SK-N-SH (cell line): Measurements from ENCODE around the gene TTC16. TPM values are rescaled to one million over a fixed set of nuclear protein-coding genes. Genes with fewer than 3 reads are reported as not detected.

ENCODE experiments used
- CTCF ChIA-PET: fragments of 300-600, 350-600 bp; formaldehyde crosslinking; extraction: SDS; loops from one replicate; lab custom pipeline; 2021; lab: Yijun Ruan, JAX
- POLR2A ChIA-PET: fragments of 350-600 bp; sonication (Branson Sonifier 250); formaldehyde crosslinking; extraction: SDS; loops from one replicate; lab custom pipeline; 2020; ENCODE audit warnings: antibody characterized with exemption, inconsistent platforms; lab: Yijun Ruan, JAX
- DNase-seq: peaks from one replicate; pipeline ENCODE4 v3.0.0; 2012
- H2AFZ ChIP-seq: fragments of 200-600 bp; sonication (generic); 2 replicates; pipeline ENCODE4 v1.8.1; 2016; ENCODE audit warnings: antibody characterized with exemption, mild to moderate bottlenecking, low read depth
- H3F3A ChIP-seq: fragments of 200-600 bp; sonication (generic); replicated peaks from 2 replicates; pipeline ENCODE3; 2016; ENCODE audit warnings: antibody characterized with exemption, mild to moderate bottlenecking; ENCODE audit not compliant: insufficient read depth
- H3K27ac ChIP-seq, 2 experiments: fragments of 200-500 bp in 1 of 2; fragments of 200-600 bp in 1 of 2; sonication (Bioruptor generic) in 1 of 2; sonication (generic), shearing (Covaris generic) in 1 of 2; 2 replicates each; pipeline versions ENCODE4 v1.5.1 to v1.6.1; 2014 to 2016; ENCODE audit warnings: low read depth in 2 of 2, inconsistent platforms in 1 of 2, low read length in 1 of 2, mild to moderate bottlenecking in 1 of 2, mixed read lengths in 1 of 2
- H3K27me3 ChIP-seq: fragments of 200-600 bp; sonication (generic), shearing (Covaris generic); 2 replicates; pipeline ENCODE4 v1.6.1; 2016; ENCODE audit warnings: mixed run types; ENCODE audit not compliant: insufficient read depth
- H3K36me3 ChIP-seq, 2 experiments: fragments of 200-500 bp in 1 of 2; fragments of 200-600 bp in 1 of 2; sonication (Bioruptor generic) in 1 of 2; sonication (generic) in 1 of 2; replicated peaks in 1 of 2; 2 replicates each; pipeline versions ENCODE3 to v1.5.1; 2014 to 2016; ENCODE audit warnings: low read length in 1 of 2, mild to moderate bottlenecking in 1 of 2; ENCODE audit not compliant: insufficient read depth in 2 of 2, control insufficient read depth in 1 of 2
- H3K4me1 ChIP-seq, 2 experiments: fragments of 200-500 bp in 1 of 2; fragments of 200-600 bp in 1 of 2; sonication (Bioruptor generic) in 1 of 2; sonication (generic), shearing (Covaris generic) in 1 of 2; 2 replicates each; pipeline versions ENCODE4 v1.5.1 to v1.6.1; 2014 to 2016; ENCODE audit warnings: low read depth in 1 of 2, low read length in 1 of 2, mixed run types in 1 of 2; ENCODE audit not compliant: insufficient read depth in 2 of 2, control insufficient read depth in 1 of 2
- H3K4me2 ChIP-seq: fragments of 200-600 bp; sonication (generic), shearing (Covaris generic); 2 replicates; pipeline ENCODE4 v1.6.1; 2017; ENCODE audit warnings: mixed run types
- H3K4me3 ChIP-seq, 2 experiments: fragments of 200-500 bp in 1 of 2; fragments of 200-600 bp in 1 of 2; sonication (Bioruptor generic) in 1 of 2; sonication (generic), shearing (Covaris generic) in 1 of 2; 2 replicates each; pipeline versions ENCODE4 v1.5.1 to v1.8.1; 2014 to 2016; ENCODE audit warnings: low read depth in 2 of 2, inconsistent platforms in 1 of 2, low read length in 1 of 2, mild to moderate bottlenecking in 1 of 2, mixed read lengths in 1 of 2, moderate library complexity in 1 of 2
- H3K79me2 ChIP-seq: fragments of 200-600 bp; sonication (generic); 2 replicates; pipeline ENCODE4 v1.8.1; 2017; ENCODE audit warnings: mild to moderate bottlenecking; ENCODE audit not compliant: insufficient read depth
- H3K9ac ChIP-seq: fragments of 200-600 bp; sonication (generic); 2 replicates; pipeline ENCODE4 v1.6.1; 2017; ENCODE audit warnings: mixed run types
- H3K9me2 ChIP-seq: fragments of 200-600 bp; sonication (generic); 2 replicates; pipeline ENCODE4 v1.6.1; 2017; ENCODE audit warnings: mixed run types
- H3K9me3 ChIP-seq: fragments of 200-600 bp; sonication (generic); 2 replicates; pipeline ENCODE4 v1.6.1; 2017; ENCODE audit warnings: mixed run types, mild to moderate bottlenecking, moderate library complexity
- H4K20me1 ChIP-seq: fragments of 200-600 bp; sonication (generic); 2 replicates; pipeline ENCODE4 v1.6.1; 2017; ENCODE audit warnings: mild to moderate bottlenecking, mixed run types; ENCODE audit not compliant: insufficient read depth
- CHD2 ChIP-seq: fragments of 150-350 bp; IDR thresholded peaks from 2 replicates; pipeline ENCODE4 v1.6.1; 2018; ENCODE audit warnings: low read length; ENCODE audit not compliant: partially characterized antibody
- FOSL2 ChIP-seq: IDR thresholded peaks from 2 replicates; pipeline ENCODE4 v1.4.0; 2012; ENCODE audit warnings: low read depth, mild to moderate bottlenecking, moderate library complexity, borderline replicate concordance
- FOXJ3 ChIP-seq: sonication (generic); formaldehyde crosslinking; IDR thresholded peaks from 2 replicates; pipeline ENCODE4 v1.5.1; 2020; ENCODE audit warnings: mild to moderate bottlenecking, missing genetic modification reagents
- GATA2 ChIP-seq: sonication (generic); formaldehyde crosslinking; IDR thresholded peaks from 2 replicates; pipeline ENCODE4 v1.5.0; 2020; ENCODE audit warnings: mild to moderate bottlenecking, missing genetic modification reagents
- MEF2A ChIP-seq: IDR thresholded peaks from 2 replicates; pipeline ENCODE4 v1.4.0; 2012; ENCODE audit warnings: low read depth, borderline replicate concordance
- MXI1 ChIP-seq: IDR thresholded peaks from 2 replicates; pipeline ENCODE4 v1.6.1; 2012; ENCODE audit warnings: mild to moderate bottlenecking, low read depth, low read length, improper control_type of control experiment
- RFX5 ChIP-seq: IDR thresholded peaks from 2 replicates; pipeline ENCODE4 v1.6.1; 2012; ENCODE audit warnings: mild to moderate bottlenecking, improper control_type of control experiment, low read length
- RXRA ChIP-seq: IDR thresholded peaks from 2 replicates; pipeline ENCODE4 v1.4.0; 2012; ENCODE audit warnings: low read depth, mild to moderate bottlenecking, borderline replicate concordance
- TAF1 ChIP-seq: IDR thresholded peaks from 2 replicates; pipeline ENCODE4 v1.6.1; 2012; ENCODE audit warnings: low read depth, mild to moderate bottlenecking, low read length, moderate library complexity, borderline replicate concordance
- TCF12 ChIP-seq: IDR thresholded peaks from 2 replicates; pipeline ENCODE4 v1.4.0; 2012
- TEAD4 ChIP-seq: IDR thresholded peaks from 2 replicates; pipeline ENCODE4 v1.4.0; 2012; ENCODE audit warnings: mild to moderate bottlenecking, borderline replicate concordance; ENCODE audit not compliant: insufficient read depth
- YY1 ChIP-seq: IDR thresholded peaks from 2 replicates; pipeline ENCODE4 v1.4.0; 2012; ENCODE audit warnings: low read depth, mild to moderate bottlenecking
- WGBS: methylation state at CpG from one replicate; pipeline ENCODE4 v1.1.6; 2017; ENCODE audit warnings: low lambda C conversion rate; 5-methylcytosine and 5-hydroxymethylcytosine counted together
- polyA plus RNA-seq, 3 experiments: library from polyadenylated mRNA; depleted of rRNA; stranded (reverse); fragments of >200 nt; gene quantifications; 2 replicates each; pipeline ENCODE4 v1.2.3, GENCODE V29; 2012
- TF ChIP-seq, protein P1 (sequence below): fragments of 150-350 bp; IDR thresholded peaks from 2 replicates; pipeline ENCODE4 v1.6.1; 2016; ENCODE audit warnings: mild to moderate bottlenecking, low read depth, low read length
- TF ChIP-seq, protein P2 (sequence below): IDR thresholded peaks from 2 replicates; pipeline ENCODE4; 2012
- TF ChIP-seq, protein P3 (sequence below): IDR thresholded peaks from 2 replicates; pipeline ENCODE4 v1.6.1; 2012; ENCODE audit warnings: mild to moderate bottlenecking, low read depth, low read length, moderate library complexity
- TF ChIP-seq, protein P4 (sequence below): fragments of 200-600 bp; sonication (generic); IDR thresholded peaks from 2 replicates; pipeline ENCODE4 v1.6.1; 2017; ENCODE audit warnings: antibody characterized with exemption, mild to moderate bottlenecking, moderate library complexity
- TF ChIP-seq, protein P5 (sequence below): IDR thresholded peaks from 2 replicates; pipeline ENCODE4 v1.4.0; 2012; ENCODE audit warnings: low read depth, borderline replicate concordance
- TF ChIP-seq, protein P6 (sequence below): IDR thresholded peaks from 2 replicates; pipeline ENCODE4 v1.4.0; 2012; ENCODE audit warnings: low read depth

Gene TTC16
- polyA plus RNA-seq, 1 of the 3 experiments (the other 2 are of a cell fraction): 0.05 TPM

DNA sequence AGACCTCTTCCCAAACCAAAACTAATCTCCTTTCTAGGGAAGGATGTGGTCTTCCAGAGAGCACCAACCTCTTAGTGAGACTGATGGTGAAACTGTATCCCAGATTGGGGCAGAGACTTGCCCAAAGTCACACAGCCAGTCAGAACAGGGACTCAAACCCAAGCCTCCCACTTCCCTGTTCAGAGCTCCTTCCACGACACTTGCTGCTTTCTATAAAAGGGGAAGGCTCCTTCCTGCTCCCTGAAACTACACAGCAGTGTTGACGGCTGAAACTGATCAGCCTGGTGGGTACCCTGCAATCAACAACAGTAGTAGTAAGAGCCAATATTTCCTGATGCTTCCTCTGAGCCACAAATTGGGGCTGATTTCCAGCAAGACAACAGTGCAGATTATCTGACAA lies 17.7 kb downstream of the TTC16 start:
- Histone ChIP-seq H3K9ac (no peak overlapping the region), H3F3A (peaks cover 2% of the 10 kb centered on the region), H4K20me1 (no peaks in the 10 kb centered on the region), H2AFZ (no peak overlapping the region), H3K4me3 (no peak overlapping the region), H3K27me3 (no peaks in the 10 kb centered on the region), H3K4me1 (peaks cover 5 to 11% of the 10 kb centered on the region in 2 experiments; a peak in 1 of 4 replicates), H3K36me3 (peaks cover 0 to 3% of the 10 kb centered on the region in 2 experiments)
- 96% methylated on average over 2 of the region's 2 CpGs for WGBS
- ChIA-PET POLR2A (interaction anchor here (1.3 kb wide), 1 partner anchor 69 kb away, joined by 6 read pairs; no protein-coding TSS in a partner anchor), CTCF (interaction anchor here (0.7 to 10.7 kb wide), 24 partner anchors 7 to 244 kb away, joined by 3 to 226 read pairs (median 12); partner anchors contain the start of genes CDK9, ST6GALNAC4 and STXBP1)
- no peak for TF ChIP-seq FOXJ3 (CRISPR knock-in tag)
- TF ChIP-seq MXI1: no peak
- no peak for TF ChIP-seq CHD2
- TF ChIP-seq, protein P1, sequence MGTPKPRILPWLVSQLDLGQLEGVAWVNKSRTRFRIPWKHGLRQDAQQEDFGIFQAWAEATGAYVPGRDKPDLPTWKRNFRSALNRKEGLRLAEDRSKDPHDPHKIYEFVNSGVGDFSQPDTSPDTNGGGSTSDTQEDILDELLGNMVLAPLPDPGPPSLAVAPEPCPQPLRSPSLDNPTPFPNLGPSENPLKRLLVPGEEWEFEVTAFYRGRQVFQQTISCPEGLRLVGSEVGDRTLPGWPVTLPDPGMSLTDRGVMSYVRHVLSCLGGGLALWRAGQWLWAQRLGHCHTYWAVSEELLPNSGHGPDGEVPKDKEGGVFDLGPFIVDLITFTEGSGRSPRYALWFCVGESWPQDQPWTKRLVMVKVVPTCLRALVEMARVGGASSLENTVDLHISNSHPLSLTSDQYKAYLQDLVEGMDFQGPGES: no peak
- no peak for TF ChIP-seq MEF2A
- TF ChIP-seq TCF12: no peak
- TF ChIP-seq, protein P2, sequence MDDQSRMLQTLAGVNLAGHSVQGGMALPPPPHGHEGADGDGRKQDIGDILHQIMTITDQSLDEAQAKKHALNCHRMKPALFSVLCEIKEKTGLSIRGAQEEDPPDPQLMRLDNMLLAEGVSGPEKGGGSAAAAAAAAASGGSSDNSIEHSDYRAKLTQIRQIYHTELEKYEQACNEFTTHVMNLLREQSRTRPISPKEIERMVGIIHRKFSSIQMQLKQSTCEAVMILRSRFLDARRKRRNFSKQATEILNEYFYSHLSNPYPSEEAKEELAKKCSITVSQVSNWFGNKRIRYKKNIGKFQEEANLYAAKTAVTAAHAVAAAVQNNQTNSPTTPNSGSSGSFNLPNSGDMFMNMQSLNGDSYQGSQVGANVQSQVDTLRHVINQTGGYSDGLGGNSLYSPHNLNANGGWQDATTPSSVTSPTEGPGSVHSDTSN: no peak
- TF ChIP-seq, protein P3, sequence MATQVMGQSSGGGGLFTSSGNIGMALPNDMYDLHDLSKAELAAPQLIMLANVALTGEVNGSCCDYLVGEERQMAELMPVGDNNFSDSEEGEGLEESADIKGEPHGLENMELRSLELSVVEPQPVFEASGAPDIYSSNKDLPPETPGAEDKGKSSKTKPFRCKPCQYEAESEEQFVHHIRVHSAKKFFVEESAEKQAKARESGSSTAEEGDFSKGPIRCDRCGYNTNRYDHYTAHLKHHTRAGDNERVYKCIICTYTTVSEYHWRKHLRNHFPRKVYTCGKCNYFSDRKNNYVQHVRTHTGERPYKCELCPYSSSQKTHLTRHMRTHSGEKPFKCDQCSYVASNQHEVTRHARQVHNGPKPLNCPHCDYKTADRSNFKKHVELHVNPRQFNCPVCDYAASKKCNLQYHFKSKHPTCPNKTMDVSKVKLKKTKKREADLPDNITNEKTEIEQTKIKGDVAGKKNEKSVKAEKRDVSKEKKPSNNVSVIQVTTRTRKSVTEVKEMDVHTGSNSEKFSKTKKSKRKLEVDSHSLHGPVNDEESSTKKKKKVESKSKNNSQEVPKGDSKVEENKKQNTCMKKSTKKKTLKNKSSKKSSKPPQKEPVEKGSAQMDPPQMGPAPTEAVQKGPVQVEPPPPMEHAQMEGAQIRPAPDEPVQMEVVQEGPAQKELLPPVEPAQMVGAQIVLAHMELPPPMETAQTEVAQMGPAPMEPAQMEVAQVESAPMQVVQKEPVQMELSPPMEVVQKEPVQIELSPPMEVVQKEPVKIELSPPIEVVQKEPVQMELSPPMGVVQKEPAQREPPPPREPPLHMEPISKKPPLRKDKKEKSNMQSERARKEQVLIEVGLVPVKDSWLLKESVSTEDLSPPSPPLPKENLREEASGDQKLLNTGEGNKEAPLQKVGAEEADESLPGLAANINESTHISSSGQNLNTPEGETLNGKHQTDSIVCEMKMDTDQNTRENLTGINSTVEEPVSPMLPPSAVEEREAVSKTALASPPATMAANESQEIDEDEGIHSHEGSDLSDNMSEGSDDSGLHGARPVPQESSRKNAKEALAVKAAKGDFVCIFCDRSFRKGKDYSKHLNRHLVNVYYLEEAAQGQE: no peak
- TF ChIP-seq, protein P4, sequence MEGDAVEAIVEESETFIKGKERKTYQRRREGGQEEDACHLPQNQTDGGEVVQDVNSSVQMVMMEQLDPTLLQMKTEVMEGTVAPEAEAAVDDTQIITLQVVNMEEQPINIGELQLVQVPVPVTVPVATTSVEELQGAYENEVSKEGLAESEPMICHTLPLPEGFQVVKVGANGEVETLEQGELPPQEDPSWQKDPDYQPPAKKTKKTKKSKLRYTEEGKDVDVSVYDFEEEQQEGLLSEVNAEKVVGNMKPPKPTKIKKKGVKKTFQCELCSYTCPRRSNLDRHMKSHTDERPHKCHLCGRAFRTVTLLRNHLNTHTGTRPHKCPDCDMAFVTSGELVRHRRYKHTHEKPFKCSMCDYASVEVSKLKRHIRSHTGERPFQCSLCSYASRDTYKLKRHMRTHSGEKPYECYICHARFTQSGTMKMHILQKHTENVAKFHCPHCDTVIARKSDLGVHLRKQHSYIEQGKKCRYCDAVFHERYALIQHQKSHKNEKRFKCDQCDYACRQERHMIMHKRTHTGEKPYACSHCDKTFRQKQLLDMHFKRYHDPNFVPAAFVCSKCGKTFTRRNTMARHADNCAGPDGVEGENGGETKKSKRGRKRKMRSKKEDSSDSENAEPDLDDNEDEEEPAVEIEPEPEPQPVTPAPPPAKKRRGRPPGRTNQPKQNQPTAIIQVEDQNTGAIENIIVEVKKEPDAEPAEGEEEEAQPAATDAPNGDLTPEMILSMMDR: no peak
- TF ChIP-seq TAF1: no peak
- TF ChIP-seq FOSL2: no peak
- TF ChIP-seq YY1: no peak
- TF ChIP-seq, protein P5, sequence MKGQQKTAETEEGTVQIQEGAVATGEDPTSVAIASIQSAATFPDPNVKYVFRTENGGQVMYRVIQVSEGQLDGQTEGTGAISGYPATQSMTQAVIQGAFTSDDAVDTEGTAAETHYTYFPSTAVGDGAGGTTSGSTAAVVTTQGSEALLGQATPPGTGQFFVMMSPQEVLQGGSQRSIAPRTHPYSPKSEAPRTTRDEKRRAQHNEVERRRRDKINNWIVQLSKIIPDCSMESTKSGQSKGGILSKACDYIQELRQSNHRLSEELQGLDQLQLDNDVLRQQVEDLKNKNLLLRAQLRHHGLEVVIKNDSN: no peak
- no peak for TF ChIP-seq RXRA
- no peak for TF ChIP-seq TEAD4
- no peak for TF ChIP-seq GATA2
- TF ChIP-seq, protein P6, sequence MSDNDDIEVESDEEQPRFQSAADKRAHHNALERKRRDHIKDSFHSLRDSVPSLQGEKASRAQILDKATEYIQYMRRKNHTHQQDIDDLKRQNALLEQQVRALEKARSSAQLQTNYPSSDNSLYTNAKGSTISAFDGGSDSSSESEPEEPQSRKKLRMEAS: no peak
- no peak for TF ChIP-seq RFX5
- TF ChIP-seq, all 33 proteins: peak for 0
- no peaks in the 10 kb centered on the region for H3K9me2 ChIP-seq
- no peaks in the 10 kb centered on the region for H3K9me3 ChIP-seq
- H3K4me2 ChIP-seq: no peak overlapping the region; the same call in 1 of the 2 replicates
- no peak overlapping the region for H3K27ac ChIP-seq
- DNase-seq: no peak
- no peaks in the 10 kb centered on the region for H3K79me2 ChIP-seq
